NCI-H460 (cell line): ENCODE results near the gene TTC23L. TPM values are rescaled to one million over a fixed set of nuclear protein-coding genes. Genes with fewer than 3 reads are reported as not detected.
A peak's percentile ranks its signal among the peaks of the same experiment; 100 is the strongest.

Experiments used
- DNase-seq: peaks from one replicate; pipeline ENCODE4 v3.0.0-alpha.2; 2016; ENCODE audit warnings: low read depth; ENCODE audit errors: extremely low read depth
- total RNA-seq: library from RNA; depleted of rRNA; stranded (reverse); fragments of >200 nt; shearing (Covaris generic); gene quantifications from 2 replicates; pipeline ENCODE4 v1.2.3, GENCODE V29; 2014

The TTC23L gene
- total RNA-seq, 1 experiment from 2014 or later: 0.12 TPM

DNA sequence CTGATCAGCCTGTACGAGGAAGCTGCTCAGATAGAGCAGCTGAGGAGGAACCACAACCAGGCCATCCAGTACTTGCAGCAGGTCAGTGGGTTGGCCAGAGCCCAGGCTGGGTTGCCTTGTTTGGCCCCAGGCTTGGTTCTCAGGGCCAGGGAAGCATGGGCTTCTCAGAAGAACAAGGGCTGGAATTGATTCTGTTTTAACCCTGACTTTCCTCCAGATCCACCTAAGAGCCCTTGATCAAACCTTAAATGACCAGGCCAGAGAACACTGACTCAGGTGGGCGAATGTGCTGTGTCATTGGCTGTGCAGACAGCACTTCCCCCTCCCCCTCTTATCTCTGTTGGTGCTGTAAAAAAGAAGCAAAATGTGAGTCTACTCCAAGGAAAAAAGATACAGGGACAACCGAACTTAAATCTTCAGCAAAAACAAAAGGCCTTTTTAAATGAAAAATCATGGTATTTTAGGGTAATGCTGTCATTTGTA is 28.1 kb downstream of the TTC23L start:
- DNase-seq: peak; percentile 2

DNA sequence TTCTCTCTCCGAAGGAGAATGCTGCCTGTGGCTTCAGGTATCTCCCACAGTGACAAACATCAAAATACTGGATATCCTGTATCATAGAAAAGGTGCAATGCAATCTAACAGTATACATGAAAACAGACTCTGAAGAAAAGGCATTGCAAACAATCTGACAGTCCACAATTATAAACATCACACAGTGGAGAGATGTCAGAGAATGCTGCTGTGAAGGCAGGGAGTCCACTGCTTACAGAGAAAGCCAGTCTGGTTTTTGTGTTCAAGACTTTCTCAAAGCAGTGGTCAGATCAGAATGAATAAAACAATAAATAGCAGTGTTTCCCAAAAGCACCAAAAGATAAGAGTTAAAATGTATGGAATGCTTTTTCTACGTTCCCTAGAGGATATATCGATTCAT is 28.7 kb downstream of the TTC23L start:
- DNase-seq: no peak

DNA sequence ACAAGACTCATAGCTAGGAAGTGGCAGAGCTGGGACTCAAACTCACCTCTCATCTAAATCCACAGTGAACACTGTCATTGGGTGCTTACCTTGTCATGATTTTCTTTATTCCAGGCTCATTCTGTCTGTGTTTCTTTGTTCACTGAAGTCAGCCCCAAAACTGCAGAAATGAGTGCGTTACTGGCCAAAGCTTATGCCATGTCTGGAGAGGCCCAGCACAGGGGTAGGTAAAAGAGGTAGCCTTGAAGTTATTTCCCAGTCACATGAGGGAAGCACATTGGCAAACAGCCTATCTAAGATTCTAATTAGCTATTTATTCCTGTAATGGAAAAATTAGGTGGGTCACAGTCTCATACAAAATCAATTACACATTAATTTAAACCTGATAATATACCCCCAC is 29.8 kb downstream of the TTC23L start:
- no peak for DNase-seq

DNA sequence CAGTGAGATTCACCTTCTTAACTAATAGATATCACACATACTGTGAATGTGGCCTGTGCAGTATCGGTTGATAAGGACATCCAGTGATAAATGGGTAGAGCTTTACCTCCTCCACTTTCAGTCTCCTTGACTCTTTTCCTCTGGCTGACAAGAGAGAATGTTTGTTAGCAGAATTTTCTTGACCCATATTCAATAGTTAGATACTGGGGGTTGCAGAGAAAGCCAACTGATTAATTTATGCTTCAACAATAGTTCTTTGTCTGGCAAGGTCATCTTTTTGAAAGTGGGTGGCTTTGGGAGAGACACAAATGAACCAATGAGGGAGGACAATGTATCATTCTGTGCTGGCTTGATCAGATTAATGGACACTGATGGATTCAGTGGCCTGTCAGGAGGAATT is 30.3 kb downstream of the TTC23L start:
- DNase-seq: no peak

DNA sequence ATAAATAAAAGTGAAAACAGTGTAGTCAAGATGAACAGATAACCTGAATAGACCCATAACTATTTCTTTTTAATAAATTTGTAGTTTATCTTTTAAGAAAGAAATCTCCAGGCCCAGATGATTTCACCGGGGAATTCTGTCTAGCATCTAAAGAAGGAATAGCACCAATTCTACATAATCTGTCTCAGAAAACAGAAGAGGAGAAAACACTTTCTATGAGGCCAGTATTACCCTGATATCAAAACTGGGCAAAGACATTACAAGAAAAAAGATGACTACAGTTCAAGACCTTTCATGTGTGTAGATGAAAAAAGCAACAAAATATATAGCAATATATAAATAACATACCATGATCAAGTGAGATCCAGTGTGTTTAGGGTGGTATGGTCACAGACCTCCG is 31.4 kb downstream of the TTC23L start:
- no peak for DNase-seq

DNA sequence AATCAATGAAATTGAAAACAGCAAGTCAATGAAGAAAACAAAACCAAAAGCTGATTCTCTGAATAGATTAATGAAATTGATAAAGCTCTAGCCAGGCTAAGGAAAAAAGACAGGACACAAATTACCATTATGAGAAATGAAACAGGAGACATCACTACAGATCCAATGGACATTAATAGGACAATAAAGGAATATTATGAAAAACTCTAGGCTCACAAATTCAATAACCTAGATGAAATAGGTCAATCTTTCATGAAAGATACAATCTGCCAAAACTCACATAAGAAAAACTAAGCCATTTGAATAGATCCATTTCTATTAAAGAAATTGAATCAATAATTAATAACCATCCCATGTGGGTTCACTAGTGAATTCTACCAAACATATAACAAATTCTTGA is 37.3 kb downstream of the TTC23L start:
- DNase-seq: no peak

DNA sequence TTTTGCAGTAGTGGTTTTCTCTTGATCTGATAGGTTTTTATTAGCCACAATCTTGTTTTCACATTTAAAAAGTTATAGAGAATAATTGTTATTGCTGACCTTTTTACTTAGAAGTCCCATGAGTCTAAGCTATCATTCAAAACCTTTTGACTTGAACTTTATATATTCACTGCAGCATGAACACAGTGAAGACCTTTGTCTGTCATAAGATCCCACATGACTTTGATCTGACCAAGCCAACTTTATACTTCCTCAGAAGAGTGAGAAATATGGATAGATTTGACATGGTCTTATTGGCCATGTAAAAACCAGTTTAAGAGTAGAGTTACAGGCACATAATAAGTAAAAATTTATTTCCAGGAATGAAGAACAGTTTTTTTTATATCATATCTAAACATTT is 42.3 kb downstream of the TTC23L start:
- DNase-seq: no peak

DNA sequence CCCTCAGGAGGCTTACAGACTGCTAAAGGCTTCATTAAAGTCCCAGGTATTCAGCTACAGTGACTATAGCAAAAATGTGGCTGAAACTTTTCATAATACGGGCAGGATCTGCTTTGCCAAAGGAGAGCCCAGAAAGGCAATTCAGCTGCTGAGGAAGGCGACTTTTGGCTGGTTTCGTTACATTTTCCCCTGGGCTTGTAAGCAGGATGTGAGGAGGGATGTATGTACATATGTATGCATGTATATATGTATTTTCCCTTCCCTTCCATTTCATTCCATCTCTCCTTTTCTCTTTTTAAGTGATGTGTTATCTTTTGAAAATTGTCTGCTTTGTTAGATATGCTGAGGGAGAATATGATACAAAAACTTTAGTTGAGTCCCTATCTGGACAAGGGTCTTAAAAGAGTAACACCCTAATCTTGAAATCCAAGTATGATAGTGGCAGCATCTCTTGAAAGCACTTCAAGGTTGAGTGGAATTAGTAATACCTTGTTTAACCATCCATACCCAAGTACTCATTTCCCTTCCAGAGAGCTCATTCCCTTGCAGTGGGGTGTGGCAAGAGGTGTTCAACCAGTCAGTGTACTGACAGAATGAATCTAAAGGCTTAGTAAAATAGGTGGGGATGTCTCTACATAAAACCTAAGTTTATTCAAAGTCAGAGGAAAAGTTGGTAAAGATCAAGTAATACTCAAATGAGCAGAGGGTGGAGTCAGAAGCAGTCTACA is 47.6 kb downstream of the TTC23L start:
- no peak for DNase-seq

DNA sequence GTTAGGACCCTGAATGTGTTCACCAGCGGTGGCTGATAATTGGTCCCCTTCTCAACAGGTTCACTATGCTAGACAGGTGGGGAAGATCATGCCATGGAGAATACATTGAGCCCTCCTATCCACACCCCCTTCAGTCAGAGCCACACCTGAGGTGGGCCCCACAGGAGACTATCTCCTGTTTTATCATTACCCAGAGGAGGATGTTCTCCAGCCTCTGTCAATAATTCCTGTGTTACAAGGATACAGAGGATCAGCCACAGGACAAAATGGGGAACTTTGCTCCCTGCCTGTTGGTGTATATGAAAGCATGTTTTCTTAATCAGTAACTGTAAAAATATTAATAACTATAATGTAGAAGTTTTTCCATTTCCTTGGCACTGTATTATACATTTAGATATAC is 50.4 kb downstream of the TTC23L start:
- no peak for DNase-seq

DNA sequence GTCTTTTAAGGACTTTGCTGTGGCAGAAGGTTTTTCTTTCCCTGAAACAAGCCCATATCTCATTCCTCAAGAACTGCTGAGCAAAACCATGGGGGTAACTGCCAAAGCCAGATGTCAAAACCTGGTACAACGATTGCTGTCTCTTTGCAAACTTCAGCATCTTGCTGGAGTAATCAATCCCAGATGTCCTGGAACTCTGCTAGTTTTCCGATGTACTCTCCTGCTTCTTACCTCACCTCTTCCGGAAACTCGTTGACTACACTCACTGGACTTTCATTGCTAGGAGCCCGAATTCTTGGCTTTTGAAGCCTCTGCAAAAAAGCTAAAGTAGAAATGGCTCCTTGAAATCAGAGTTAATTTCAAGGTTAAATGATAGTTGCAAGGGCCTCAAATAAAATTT is 53.0 kb downstream of the TTC23L start:
- DNase-seq: no peak

DNA sequence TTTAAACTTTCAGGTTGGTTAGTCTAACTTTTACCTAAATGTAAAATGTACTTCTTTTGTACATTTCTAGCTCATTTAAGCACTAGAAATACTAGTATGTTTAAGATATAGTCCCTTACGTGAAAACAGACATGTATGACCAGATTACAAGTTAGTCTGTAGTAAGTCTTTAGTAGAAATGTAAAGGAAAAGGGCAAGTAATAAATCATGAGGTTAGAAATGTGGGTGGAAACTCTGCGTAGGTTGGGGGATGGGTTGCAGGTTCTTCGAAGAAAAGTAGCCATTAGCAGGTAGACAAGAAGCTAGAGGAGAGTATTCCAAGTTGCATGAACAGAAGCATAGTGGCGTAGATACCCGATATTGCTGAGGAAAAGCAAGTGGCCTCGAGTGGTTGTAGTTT is 53.5 kb downstream of the TTC23L start:
- DNase-seq: no peak

DNA sequence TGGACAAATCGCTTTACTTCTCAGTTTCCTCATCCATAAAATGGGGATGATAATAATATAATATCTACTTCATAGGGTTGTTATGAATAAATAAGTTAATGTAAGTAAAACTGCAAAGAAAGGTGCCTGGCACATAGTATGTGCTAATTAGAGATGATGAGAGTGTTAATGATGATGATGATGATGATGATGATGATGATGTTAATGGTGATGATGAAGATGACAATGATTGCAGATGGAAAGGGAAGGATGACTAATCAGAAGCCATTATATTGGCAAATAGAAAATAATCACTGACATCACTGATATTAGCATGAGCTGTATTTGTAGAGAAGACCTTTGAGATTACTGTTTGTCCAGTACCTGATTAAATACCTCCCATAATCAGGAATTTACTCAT is 55.8 kb downstream of the TTC23L start:
- no peak for DNase-seq

DNA sequence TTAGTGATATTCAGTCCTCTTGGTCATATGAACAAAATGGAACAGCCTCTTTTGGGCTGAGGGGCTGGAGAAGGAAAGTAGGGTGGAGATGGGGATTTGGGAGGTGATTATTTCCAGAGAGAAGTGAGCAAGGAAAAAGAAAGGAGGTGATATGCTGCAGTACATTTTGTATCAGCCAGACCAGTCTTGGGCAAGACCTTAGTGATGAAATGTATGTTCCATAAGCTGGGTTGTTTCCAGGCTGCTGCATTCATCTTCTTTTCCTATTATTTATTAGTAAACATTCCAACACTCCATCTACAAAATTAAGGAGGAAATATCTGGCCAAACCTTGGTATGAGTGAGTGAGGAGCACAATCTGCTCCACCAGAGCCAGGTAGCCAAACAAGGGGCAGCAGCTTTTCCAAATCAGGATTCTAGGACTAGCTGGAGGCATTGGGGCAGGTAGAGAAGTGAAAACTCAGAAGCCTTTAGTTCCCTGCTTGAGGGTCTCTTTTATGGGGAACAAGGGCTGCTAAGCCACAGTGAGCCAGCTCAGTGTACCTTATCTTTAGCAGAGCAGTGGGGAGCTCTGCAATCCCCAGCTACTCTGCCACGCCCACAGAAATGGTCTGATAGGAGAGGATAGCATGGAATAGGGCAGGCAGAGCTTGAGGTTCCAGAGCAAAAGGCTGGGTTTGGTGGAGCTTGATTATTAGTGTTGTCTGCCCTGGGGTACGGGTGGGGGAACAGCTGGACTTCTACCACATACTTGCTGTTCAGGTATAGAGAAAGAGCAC is 56.9 kb downstream of the TTC23L start:
- no peak for DNase-seq

DNA sequence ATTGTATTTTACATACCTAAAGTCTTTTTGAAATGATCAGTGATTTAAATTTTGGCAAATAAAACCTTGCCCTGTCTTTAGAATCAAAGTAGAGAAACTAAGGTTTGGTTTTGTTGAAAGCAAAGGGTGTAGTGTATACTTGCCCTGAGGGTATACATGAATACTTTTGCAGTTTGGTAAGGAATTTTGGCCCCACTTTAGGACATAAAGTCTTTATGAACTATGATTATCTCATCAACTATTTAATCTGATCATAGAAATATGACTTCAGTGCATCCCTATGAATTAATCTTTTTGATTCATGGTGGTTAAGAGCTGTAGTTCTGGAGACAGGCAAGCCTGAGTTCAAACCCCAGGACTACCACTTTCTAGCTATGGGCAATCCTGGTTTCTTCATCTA is 58.7 kb downstream of the TTC23L start:
- DNase-seq: no peak

DNA sequence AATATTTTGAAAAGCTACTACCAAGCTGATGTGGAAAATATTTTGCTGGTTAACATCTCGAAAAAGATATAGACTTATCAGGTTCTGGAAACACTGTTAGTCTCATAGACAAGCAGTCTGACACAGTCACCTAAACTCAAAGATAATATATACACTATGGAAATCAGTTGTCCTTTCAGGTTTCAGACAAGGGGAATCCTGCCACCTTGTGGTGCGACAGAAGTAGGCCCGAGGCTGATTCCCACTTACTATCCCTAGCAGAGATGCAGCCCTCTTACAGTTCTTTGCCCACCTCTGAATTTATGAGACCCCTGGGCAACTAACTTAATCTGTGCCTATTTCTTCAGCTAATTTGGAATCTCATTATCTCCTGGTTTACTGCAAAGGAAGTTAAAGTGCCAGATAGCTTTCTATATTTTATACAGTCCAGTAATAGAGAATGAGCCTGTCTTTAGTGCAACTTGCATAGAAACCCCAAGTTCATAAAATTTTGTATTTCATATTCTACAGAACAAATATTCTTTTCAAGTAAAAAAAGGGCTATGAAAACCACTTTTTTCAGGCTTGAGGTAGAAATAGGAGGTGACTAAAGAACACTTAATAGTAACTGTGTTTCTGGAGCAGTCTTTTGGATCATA is 59.4 kb downstream of the TTC23L start:
- peak; percentile 59 for DNase-seq

DNA sequence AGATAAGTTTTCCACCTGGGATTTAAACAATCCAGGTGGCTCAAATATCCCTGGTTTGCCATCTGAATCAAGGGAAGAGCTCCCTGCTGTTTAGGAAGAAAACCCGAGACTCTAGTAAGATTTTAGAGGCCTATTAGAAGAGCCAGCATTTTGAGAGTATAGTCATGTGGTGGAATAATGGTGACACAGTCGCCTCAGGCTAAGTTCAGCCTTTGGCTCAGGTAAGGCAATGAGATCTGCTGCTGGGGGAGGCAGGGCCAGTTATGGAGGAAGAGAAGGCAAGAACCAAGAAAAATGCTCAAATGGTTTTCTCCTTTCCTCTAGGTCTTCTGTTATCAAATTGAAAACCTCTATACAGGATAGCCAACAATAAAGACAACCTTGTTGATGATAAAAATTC is 60.1 kb downstream of the TTC23L start:
- no peak for DNase-seq

DNA sequence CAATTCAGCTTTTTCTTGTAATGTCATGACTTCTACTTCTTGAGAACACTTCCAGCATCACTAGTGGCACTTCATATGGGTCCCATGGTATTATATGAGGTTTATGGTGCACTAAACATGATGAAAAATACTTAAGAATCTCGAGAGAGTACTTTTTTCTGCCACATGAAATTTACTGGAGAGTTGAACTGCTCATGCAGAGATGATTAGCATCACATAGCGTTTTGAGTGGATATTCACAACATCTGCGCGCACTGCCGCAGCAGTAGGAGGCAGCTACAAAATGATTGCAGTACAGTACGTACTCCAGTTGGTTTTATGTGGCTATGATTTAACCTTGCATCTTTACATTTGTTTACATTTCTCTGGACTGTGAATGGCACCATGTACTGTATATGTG is 61.7 kb downstream of the TTC23L start:
- DNase-seq: no peak

DNA sequence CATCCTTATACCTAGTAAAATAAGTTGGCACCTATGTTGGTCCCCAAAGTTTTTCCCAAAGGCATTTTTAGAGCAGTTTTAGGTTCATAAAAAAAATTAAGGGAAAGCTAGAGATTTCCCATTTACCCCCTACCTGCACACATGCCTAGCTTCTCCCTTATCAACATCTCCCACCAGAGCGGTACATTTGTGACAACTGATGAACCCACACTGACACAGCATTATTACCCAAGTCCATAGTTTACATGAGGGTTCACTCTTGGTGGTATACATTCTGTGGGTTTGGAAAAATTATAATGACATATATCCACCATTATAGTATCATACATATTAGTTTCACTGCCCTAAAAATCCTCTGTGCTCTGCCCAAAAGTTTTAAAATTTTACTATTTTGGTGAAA is 64.3 kb downstream of the TTC23L start:
- no peak for DNase-seq

DNA sequence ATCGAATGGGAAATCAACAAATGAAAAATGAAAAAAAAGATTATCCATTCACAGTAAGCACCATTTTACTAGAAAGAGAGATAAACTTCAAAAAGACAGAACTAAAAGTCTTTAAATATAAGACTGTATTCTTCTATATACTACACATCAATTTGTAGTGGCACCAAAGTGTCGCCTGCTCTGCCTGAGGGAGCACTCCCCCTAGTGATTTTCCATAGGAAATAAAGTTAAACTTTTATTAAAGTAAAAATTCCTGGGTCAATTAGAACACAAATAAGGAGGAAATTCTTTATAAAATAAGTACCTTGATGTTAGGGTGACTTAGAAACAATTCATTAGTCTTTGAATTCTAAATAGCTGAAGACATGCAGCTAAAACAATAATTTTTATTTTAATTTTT is 66.6 kb downstream of the TTC23L start:
- peak; percentile 11 for DNase-seq

DNA sequence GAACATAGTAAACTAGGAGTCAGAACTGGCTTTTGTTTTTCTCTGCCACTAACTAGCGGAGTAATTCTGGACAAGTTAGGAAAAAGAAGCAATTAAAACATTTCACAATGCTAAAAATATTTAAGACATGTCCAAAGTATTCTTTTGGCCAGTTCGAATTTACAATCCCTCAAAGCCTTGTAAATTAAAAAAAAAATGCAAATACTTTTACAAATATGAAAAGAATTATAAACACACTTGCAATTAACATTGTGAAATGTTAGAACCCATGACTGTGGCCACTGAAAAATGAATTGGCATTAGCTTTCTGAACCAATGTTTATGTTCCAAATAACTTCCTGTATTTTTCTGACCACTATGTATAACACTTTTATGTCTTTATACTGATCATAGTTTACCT is 74.1 kb downstream of the TTC23L start:
- DNase-seq: no peak

DNA sequence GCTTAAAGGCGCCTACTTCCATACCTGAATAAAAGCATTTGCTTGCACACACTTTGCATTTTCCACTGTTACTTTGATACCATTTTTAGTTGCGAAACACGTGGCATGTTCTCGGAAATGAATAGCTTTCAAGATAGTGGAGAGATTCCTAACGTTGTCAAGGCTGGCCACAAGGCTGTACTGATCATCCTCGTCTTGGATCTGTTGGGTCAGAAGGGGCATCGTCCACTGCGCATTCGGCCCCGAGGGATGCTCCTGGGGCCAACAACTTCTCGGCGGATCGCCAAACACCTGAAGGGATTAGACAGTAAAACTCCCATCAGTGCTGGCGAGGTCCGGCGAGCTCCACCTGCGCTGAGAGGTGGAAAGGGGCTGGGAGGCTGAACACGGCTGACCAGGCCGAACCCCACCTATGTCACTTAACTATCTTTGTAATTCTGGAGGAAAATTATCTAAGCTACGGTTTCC is 75.7 kb downstream of the TTC23L start:
- DNase-seq: peak; percentile 12
